Esophagus squamous epithelium (tissue), 4 donors: ENCODE measurements around the gene USP53.

Experiments
- CTCF ChIP-seq, 6 experiments: fragments of 450-650 bp in 4 of 6; fragments of 200-600 bp in 2 of 6; sonication (generic) in 2 of 6; IDR thresholded peaks; one replicate each; pipeline ENCODE4 v1.5.1; 2016 to 2019; ENCODE audit warnings: antibody characterized with exemption in 6 of 6, mild to moderate bottlenecking in 4 of 6, moderate library complexity in 4 of 6
- POLR2A ChIP-seq, 4 donors: fragments of 450-650 bp; IDR thresholded peaks; one replicate each; pipeline ENCODE4 v1.6.1; 2017; ENCODE audit warnings: antibody characterized with exemption in 4 of 4, mild to moderate bottlenecking in 4 of 4, moderate library complexity in 3 of 4

GRCh38 chr4:119209586-119209985 is 2.9 kb upstream of the USP53 start:
- TF ChIP-seq CTCF (IDR thresholded peaks at IDR 0.05) (no peak), POLR2A (IDR thresholded peaks at IDR 0.05) (no peak)
